OCI-LY7 (cell line): ENCODE measurements around the gene PRIMA1. TPM values are rescaled to one million over a fixed set of nuclear protein-coding genes. Genes with fewer than 3 reads are reported as not detected.

Source experiments
- BruUV-seq: library from RNA; stranded (reverse); fragments of 400-500 nt; replicated peaks from 2 replicates; lab custom pipeline; 2021; lab: Mats Ljungman, UMichigan
- CTCF ChIA-PET: fragments of 300-600 bp; sonication (Branson Sonifier 250); formaldehyde crosslinking; loops from one replicate; lab custom pipeline; 2022; ENCODE audit warnings: antibody characterized with exemption; ENCODE audit not compliant: unreplicated experiment; lab: Charles Lee
- POLR2A ChIA-PET: fragments of 300-600 bp; sonication (Branson Sonifier 250); formaldehyde crosslinking; loops from one replicate; lab custom pipeline; 2022; ENCODE audit warnings: antibody characterized with exemption; lab: Charles Lee
- DNase-seq: peaks from one replicate; pipeline ENCODE4 v3.0.0-alpha.2; 2015; ENCODE audit warnings: low spot score
- H2AFZ ChIP-seq: fragments of 200-600 bp; sonication (generic), shearing (Covaris generic); 2 replicates; pipeline ENCODE4 v1.6.1; 2014; ENCODE audit warnings: mild to moderate bottlenecking, antibody characterized with exemption, low read length, moderate library complexity
- H3K27ac ChIP-seq: fragments of 200-600 bp; sonication (generic); 2 replicates; pipeline ENCODE4 v1.5.1; 2014; ENCODE audit warnings: mixed run types, low read depth, mild to moderate bottlenecking, moderate library complexity, low read length, inconsistent platforms; ENCODE audit not compliant: poor library complexity, severe bottlenecking
- H3K36me3 ChIP-seq: fragments of 200-600 bp; sonication (generic); 2 replicates; pipeline ENCODE4 v1.6.1; 2014; ENCODE audit warnings: mild to moderate bottlenecking, antibody characterized with exemption, low read length, moderate library complexity, mixed read lengths; ENCODE audit not compliant: insufficient read depth
- H3K4me1 ChIP-seq: fragments of 200-600 bp; sonication (generic); 2 replicates; pipeline ENCODE4 v1.5.1; 2014; ENCODE audit warnings: mild to moderate bottlenecking, low read length; ENCODE audit not compliant: insufficient read depth, poor library complexity, severe bottlenecking
- H3K4me2 ChIP-seq: fragments of 200-600 bp; sonication (generic); 2 replicates; pipeline ENCODE4 v1.6.1; 2014; ENCODE audit warnings: mild to moderate bottlenecking, low read length
- H3K4me3 ChIP-seq: fragments of 200-600 bp; sonication (generic); 2 replicates; pipeline ENCODE4 v1.5.1; 2014; ENCODE audit warnings: mild to moderate bottlenecking, low read depth, low read length; ENCODE audit not compliant: poor library complexity, severe bottlenecking
- H3K79me2 ChIP-seq: fragments of 200-600 bp; sonication (generic); 2 replicates; pipeline ENCODE4 v1.6.1; 2016; ENCODE audit warnings: low read depth, mild to moderate bottlenecking, low read length, moderate library complexity, mixed read lengths; ENCODE audit not compliant: insufficient read depth
- H3K9me2 ChIP-seq: fragments of 200-600 bp; sonication (generic); 2 replicates; pipeline ENCODE4 v1.6.1; 2016; ENCODE audit warnings: mild to moderate bottlenecking, low read length, mixed read lengths; ENCODE audit not compliant: insufficient read depth
- H3K9me3 ChIP-seq: fragments of 200-600 bp; sonication (generic); 2 replicates; pipeline ENCODE4 v1.6.1; 2014; ENCODE audit warnings: mild to moderate bottlenecking, mixed run types, low read length, mixed read lengths
- H4K20me1 ChIP-seq: fragments of 200-600 bp; sonication (generic); 2 replicates; pipeline ENCODE4 v1.6.1; 2014; ENCODE audit warnings: mild to moderate bottlenecking, antibody characterized with exemption, low read length, moderate library complexity, mixed read lengths; ENCODE audit not compliant: insufficient read depth
- CTCF ChIP-seq: fragments of 200-600 bp; sonication (generic); conservative IDR thresholded peaks from 2 replicates; pipeline ENCODE4 v1.5.1; 2014; ENCODE audit warnings: mild to moderate bottlenecking, antibody characterized with exemption, low read length, moderate library complexity, mixed read lengths
- EZH2phosphoT487 ChIP-seq: fragments of 200-600 bp; sonication (generic); IDR thresholded peaks from 2 replicates; pipeline ENCODE4 v1.6.1; 2018; ENCODE audit warnings: low read depth, borderline replicate concordance, mild to moderate bottlenecking, mixed run types, antibody characterized with exemption, low read length, moderate library complexity, mixed read lengths
- intact Hi-C: fragments of 100-400 bp; cut with micrococcal nuclease; formaldehyde crosslinking; loops from one replicate; pipeline ENCODE4 v1.10.0; 2022; ENCODE audit not compliant: unreplicated experiment
- total RNA-seq, 2 experiments: library from RNA; depleted of rRNA in 1 of 2; stranded (reverse); fragments of >200 nt in 1 of 2; shearing (Covaris generic) in 1 of 2; gene quantifications; 2 replicates each; pipeline ENCODE4 v1.2.3, GENCODE V29; 2014 to 2022

The PRIMA1 gene
- total RNA-seq, 2 experiments from 2014 or later, result not detected

- Histone ChIP-seq H3K4me3 (no peak overlapping the region), H3K79me2 (no peaks in the 10 kb centered on the region), H4K20me1 (no peaks in the 10 kb centered on the region), H3K27ac (no peak overlapping the region), H3K36me3 (no peaks in the 10 kb centered on the region), H3K4me1 (no peaks in the 10 kb centered on the region), H3K4me2 (no peak overlapping the region), H3K9me2 (no peaks in the 10 kb centered on the region), H3K9me3 (no peaks in the 10 kb centered on the region), H2AFZ (no peak overlapping the region)
- BruUV-seq, result no TSS peak
- intact Hi-C loops, result no loop called here
- no peak for DNase-seq
- ChIA-PET CTCF (no interaction called here), POLR2A (no interaction called here)
- TF ChIP-seq EZH2phosphoT487 (no peak), CTCF (no peak)
Observed at GRCh38 chr14:93686268-93686667, 102.0 kb downstream of the PRIMA1 start.

GRCh38 chr14:93685121-93685895 is 103.0 kb downstream of the PRIMA1 start:
- CTCF ChIA-PET, result no interaction called here

More at GRCh38 chr14:93685121-93685895, 103.0 kb downstream of the PRIMA1 start:
- no TSS peak for BruUV-seq
- Histone ChIP-seq H4K20me1 (no peaks in the 10 kb centered on the region), H3K79me2 (no peaks in the 10 kb centered on the region), H3K36me3 (no peaks in the 10 kb centered on the region), H3K4me1 (no peaks in the 10 kb centered on the region), H3K9me3 (no peaks in the 10 kb centered on the region), H3K4me3 (no peak overlapping the region), H3K4me2 (no peak overlapping the region), H3K9me2 (no peaks in the 10 kb centered on the region), H3K27ac (no peak overlapping the region), H2AFZ (no peak overlapping the region)
- no peak for DNase-seq
- intact Hi-C loops, result no loop called here
- TF ChIP-seq EZH2phosphoT487, result no peak
- TF ChIP-seq CTCF, result no peak
- POLR2A ChIA-PET, result no interaction called here
